Measurements from ENCODE around the gene ZZZ3.

ZZZ3 gene

DNA sequence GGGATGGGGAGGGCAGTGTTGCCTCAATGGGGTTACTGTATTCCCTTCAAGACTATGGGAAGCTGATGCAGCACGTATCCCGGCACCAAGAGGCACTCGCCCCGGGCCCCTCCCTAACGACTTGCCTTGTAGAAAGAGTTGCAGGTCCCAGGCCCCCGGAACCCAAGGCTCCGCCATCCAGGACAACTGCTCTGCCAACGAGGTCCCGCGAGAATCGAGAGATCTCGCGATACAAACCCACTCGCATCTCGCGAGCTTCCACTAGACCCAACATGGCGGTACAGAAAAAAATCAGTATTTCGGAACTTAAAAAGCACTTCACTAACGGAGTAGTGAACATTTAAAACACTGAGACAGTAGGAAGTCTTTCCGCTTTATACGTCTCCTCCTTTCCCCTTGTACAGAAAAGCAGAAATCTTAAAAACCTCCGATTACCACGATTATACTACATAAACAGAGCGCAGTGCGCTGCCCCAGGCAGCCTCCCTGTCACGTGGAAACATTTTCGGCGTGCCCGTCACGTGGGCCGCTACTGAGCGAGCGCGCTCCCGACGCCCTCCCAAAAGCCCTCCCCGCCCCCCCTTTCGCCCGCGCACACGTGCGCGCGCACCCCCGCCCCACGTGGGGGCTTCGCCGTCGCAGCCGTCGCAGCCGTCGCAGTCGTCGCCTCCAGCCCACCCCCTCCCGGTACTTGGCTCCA is at the start of gene ZZZ3:
Gene ZZZ3 (minus strand): TSS at position 199 of the 700 bp plus-strand sequence. CDS start 49,304 bp downstream, outside the sequence.
- Histone ChIP-seq H3K27ac (peak within 1 kb of the TSS; percentile 91 to 95), H3K4me3 (peak within 1 kb of the TSS; percentile 86)
- peak; percentile 95 for DNase-seq (ENCODE audit: low spot score)
- TF ChIP-seq, protein P1, sequence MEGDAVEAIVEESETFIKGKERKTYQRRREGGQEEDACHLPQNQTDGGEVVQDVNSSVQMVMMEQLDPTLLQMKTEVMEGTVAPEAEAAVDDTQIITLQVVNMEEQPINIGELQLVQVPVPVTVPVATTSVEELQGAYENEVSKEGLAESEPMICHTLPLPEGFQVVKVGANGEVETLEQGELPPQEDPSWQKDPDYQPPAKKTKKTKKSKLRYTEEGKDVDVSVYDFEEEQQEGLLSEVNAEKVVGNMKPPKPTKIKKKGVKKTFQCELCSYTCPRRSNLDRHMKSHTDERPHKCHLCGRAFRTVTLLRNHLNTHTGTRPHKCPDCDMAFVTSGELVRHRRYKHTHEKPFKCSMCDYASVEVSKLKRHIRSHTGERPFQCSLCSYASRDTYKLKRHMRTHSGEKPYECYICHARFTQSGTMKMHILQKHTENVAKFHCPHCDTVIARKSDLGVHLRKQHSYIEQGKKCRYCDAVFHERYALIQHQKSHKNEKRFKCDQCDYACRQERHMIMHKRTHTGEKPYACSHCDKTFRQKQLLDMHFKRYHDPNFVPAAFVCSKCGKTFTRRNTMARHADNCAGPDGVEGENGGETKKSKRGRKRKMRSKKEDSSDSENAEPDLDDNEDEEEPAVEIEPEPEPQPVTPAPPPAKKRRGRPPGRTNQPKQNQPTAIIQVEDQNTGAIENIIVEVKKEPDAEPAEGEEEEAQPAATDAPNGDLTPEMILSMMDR (IDR thresholded peaks at IDR 0.05): no peak

DNA sequence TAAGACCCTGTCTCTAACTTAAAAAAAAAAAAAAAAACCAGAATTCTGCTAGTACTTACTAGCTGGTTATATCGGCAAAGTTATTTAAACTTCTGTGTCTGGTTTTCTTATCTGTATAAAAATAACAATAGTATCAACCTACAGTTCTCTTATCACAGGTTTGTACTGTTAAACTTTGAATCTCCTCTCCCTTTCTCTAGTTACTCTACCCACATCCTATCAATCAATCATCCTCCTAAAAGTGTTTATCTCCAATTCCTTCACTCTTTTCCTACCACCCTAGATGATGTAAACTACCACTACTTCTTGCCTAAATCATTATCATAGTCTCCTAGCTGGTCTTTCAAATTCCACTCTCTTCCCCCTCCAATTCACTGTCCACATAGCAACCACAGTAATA is 49.6 kb upstream of the ZZZ3 start:
- no peak overlapping the region for H3K4me3 ChIP-seq
- TF ChIP-seq, protein P1 (IDR thresholded peaks at IDR 0.05): no peak
- no peak for DNase-seq (ENCODE audit: low spot score)

DNA sequence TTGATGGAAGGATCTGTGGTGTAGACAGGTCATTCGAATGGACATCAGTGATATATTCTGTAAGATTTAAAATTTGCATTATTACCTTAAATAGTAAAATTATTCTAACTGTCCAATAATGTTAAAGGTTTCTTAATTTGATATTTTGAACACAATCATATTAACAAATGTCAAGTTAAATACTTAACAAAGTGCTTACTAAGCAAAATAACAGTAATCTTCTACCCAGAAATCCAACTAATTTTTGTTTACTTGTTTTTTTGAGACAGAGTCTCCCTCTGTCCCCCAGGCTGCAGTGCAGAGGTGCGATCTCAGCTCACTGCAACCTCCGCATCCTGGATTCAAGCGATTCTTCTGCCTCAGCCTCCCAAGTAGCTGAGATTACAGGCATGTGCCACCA is 43.2 kb upstream of the ZZZ3 start:
- no peak overlapping the region for H3K4me3 ChIP-seq
- TF ChIP-seq, protein P1 (IDR thresholded peaks at IDR 0.05): no peak
- DNase-seq (ENCODE audit: low spot score): no peak
- no peak overlapping the region for H3K27ac ChIP-seq

More for the DNA sequence above, 49.6 kb upstream of the ZZZ3 start:
- no peak overlapping the region for H3K27ac ChIP-seq

DNA sequence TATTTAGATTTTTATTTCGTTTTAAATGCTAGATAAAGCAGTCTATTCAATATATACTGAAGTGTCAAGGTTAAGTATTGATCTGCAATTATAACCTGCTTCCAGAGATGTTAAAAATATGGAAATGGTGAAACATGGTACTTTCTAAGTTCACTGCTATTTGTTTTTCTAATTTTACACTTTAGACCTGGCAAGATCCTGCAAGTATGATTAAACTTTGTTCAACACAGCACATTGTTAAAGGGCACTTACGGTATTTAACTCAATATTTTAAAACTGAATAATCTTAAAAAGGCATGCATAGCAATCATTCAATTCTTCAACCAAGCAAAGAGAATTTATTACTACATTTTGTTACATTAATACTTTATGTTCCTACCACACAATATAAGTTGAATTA is 35.7 kb upstream of the ZZZ3 start:
- Histone ChIP-seq H3K4me3 (no peak overlapping the region), H3K27ac (no peak overlapping the region)
- no peak for DNase-seq (ENCODE audit: low spot score)
- TF ChIP-seq, protein P1 (IDR thresholded peaks at IDR 0.05): no peak

DNA sequence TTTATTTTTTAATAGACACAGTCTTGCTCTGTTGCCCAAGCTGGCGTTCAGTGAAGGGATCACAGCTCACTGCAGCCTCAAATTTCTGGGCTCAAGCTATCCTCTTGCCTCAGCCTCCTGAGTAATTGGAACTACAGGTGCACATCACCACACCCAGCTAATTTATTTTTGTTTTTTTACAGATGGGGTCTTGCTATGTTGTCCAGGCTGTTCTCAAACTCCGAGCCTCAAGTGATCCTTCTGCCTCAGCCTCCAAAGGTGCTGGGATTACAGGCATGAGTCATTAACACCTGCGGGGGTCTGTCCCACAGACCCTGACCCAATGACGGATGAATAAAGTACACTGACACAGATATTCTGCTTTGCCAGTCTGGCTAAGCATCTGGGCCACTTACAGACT is 33.6 kb upstream of the ZZZ3 start:
- H3K4me3 ChIP-seq: no peak overlapping the region
- H3K27ac ChIP-seq: no peak overlapping the region
- DNase-seq (ENCODE audit: low spot score): no peak
- TF ChIP-seq, protein P1 (IDR thresholded peaks at IDR 0.05): no peak

DNA sequence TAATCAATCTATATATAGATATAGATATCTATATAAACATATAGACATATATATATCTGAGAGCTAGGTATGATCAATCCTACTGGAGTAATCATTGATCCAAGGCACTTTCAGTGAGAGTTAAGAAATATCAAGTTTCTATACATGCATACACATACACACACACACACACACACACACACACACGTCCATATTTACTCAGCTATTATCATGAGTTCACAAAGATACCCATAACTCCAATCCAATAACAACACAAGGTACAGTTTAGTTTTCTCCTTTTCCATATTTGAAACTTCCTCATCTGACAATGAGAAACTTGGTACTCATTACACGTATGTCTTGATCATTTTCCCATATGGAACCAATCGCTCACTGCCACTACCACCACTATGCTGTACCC is 27.3 kb upstream of the ZZZ3 start:
- TF ChIP-seq, protein P1 (IDR thresholded peaks at IDR 0.05): no peak
- DNase-seq (ENCODE audit: low spot score): no peak
- no peak overlapping the region for H3K4me3 ChIP-seq
- no peak overlapping the region for H3K27ac ChIP-seq

DNA sequence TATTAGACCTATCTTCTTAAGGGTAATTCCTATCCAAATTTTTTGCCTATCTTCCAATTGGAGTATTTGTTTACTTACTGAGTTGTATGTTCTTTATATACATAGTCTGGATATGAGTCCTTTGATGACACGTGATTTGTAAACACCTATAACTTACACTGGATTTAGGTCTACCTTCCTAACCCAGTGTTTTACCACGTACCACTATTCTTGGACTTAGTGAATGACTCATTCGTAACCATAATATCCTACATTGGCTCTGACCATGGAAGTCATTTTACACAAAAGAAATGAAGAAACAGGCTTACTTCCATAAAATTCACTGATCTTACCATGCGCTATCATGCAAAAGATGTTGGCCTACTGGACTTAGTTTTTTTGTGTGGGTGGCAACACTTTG is 23.9 kb upstream of the ZZZ3 start:
- H3K4me3 ChIP-seq: no peak overlapping the region
- no peak for DNase-seq (ENCODE audit: low spot score)
- no peak overlapping the region for H3K27ac ChIP-seq
- TF ChIP-seq, protein P1 (IDR thresholded peaks at IDR 0.05): no peak

All from coronary artery (tissue), 2 donors.